ENCODE measurements around the gene LIMS1.

The LIMS1 gene

DNA sequence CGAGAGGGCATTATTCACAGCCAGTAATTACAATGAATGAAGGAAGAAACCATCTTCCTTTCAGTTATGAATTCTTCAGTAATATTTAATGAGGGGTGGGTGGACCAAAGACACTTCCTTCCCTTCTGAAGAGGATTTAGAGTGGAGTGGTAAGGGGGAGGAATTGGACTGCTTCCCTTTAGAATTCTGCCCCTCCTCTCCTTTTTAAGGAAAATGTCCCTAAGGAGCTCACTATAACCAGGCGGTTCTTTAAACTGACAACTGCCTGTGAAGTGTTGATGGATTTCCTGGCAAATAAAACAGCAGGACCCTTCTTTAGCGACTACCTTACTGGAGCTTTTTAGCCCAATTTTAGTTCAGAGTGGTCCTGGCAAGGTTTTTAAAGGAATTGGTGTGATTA is 86.4 kb downstream of the LIMS1 start:
- TF ChIP-seq ZBTB7A (IDR thresholded peaks at IDR 0.05; ENCODE audit: low read depth) (no peak), FOXM1 (IDR thresholded peaks at IDR 0.05; ENCODE audit: borderline replicate concordance, low read depth) (no peak), EGR1 (IDR thresholded peaks at IDR 0.05) (no peak), RAD21 (IDR thresholded peaks at IDR 0.05; ENCODE audit: low read depth) (no peak), TAF1 (IDR thresholded peaks at IDR 0.05; ENCODE audit: low read depth) (no peak), MAX (IDR thresholded peaks at IDR 0.05) (no peak), CEBPB (IDR thresholded peaks at IDR 0.05) (no peak), TEAD4 (IDR thresholded peaks at IDR 0.05) (no peak), EP300 (IDR thresholded peaks at IDR 0.05; ENCODE audit: borderline replicate concordance) (no peak), TCF12 (IDR thresholded peaks at IDR 0.05; ENCODE audit: low read depth) (no peak), REST (IDR thresholded peaks at IDR 0.05; ENCODE audit: low read depth) (no peak), YY1 (IDR thresholded peaks at IDR 0.05; ENCODE audit: low read depth) (no peak), NFIC (IDR thresholded peaks at IDR 0.05) (no peak), CREB1 (IDR thresholded peaks at IDR 0.05; ENCODE audit: low read depth) (no peak)
- TF ChIP-seq, protein P1, sequence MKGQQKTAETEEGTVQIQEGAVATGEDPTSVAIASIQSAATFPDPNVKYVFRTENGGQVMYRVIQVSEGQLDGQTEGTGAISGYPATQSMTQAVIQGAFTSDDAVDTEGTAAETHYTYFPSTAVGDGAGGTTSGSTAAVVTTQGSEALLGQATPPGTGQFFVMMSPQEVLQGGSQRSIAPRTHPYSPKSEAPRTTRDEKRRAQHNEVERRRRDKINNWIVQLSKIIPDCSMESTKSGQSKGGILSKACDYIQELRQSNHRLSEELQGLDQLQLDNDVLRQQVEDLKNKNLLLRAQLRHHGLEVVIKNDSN (IDR thresholded peaks at IDR 0.05) = no peak

DNA sequence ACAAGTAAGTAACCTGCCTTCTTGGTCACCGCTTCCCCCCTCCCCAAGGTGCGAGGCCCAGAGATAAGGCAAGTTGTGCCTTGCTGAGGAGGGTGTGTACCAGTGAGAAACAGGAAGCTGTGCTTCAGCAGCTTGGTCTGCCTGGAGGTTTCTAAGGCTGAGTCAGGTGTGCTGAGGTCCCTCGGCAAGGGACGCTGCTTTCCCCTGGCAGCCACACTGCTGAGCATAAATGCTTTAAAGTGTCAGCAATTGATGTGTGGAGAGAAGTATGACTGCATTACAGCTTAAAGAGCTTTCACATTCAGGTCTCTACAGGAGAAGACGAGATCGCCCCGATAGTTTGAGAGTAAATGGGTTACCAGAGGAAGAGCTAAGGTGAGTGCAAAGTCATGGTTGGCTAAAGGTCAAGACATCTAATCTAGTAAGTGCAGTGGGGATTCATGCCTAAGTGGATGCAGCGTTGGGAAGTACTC is 86.9 kb downstream of the LIMS1 start:
- TF ChIP-seq TCF12 (IDR thresholded peaks at IDR 0.05; ENCODE audit: low read depth) (no peak), REST (IDR thresholded peaks at IDR 0.05; ENCODE audit: low read depth) (no peak), NFIC (IDR thresholded peaks at IDR 0.05) (no peak), YY1 (IDR thresholded peaks at IDR 0.05; ENCODE audit: low read depth) (no peak), MAX (IDR thresholded peaks at IDR 0.05) (peak; percentile 77; the same call in 1 of the 2 replicates), TEAD4 (IDR thresholded peaks at IDR 0.05) (no peak)
- TF ChIP-seq, protein P1 (IDR thresholded peaks at IDR 0.05) = no peak

- TF ChIP-seq NFIC (IDR thresholded peaks at IDR 0.05) (no peak), TAF1 (IDR thresholded peaks at IDR 0.05; ENCODE audit: low read depth) (no peak), RAD21 (IDR thresholded peaks at IDR 0.05; ENCODE audit: low read depth) (no peak), TCF12 (IDR thresholded peaks at IDR 0.05; ENCODE audit: low read depth) (no peak), EP300 (IDR thresholded peaks at IDR 0.05; ENCODE audit: borderline replicate concordance) (no peak), ZBTB7A (IDR thresholded peaks at IDR 0.05; ENCODE audit: low read depth) (no peak), CEBPB (IDR thresholded peaks at IDR 0.05) (no peak), FOXM1 (IDR thresholded peaks at IDR 0.05; ENCODE audit: borderline replicate concordance, low read depth) (no peak), CREB1 (IDR thresholded peaks at IDR 0.05; ENCODE audit: low read depth) (no peak), EGR1 (IDR thresholded peaks at IDR 0.05) (no peak), YY1 (IDR thresholded peaks at IDR 0.05; ENCODE audit: low read depth) (no peak), MAX (IDR thresholded peaks at IDR 0.05) (no peak)
- TF ChIP-seq, protein P1 (IDR thresholded peaks at IDR 0.05) = no peak
These were observed 87.7 kb downstream of the LIMS1 start for GRCh38 chr2:108621687-108622681.

DNA sequence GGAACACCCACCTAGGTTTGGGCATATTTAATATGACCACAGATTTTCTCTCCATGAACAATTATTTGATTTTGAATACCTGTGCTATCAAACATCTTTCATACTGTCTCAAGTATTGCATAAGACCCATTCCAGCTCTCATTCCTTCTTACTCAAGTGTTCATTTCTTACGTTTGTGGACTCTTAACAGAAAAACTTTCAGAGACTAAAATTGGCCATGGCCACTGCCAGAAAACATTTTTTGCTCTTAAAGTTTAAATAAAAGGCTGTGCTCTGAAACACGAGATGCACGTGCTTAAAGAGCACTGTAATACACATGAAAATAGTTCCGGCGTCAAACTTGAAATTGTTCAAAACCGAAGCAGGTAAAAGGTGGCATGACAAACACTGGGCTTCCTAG is 89.3 kb downstream of the LIMS1 start:
- peak; percentile 62; the same call in 1 of the 2 replicates for TF ChIP-seq CEBPB (IDR thresholded peaks at IDR 0.05)
- no peak for TF ChIP-seq CREB1 (IDR thresholded peaks at IDR 0.05; ENCODE audit: low read depth)

All from Ishikawa (cell line).